NT2/D1 (cell line): ENCODE measurements around the gene TSPAN33.

Experiments used
- SUZ12 ChIP-seq: IDR thresholded peaks from 2 replicates; pipeline ENCODE4 v1.6.1; 2011; ENCODE audit not compliant: insufficient read length, insufficient read depth; ENCODE audit errors: extremely low read depth
- YY1 ChIP-seq: IDR thresholded peaks from 2 replicates; pipeline ENCODE4 v1.6.1; 2011; ENCODE audit not compliant: insufficient read length, insufficient read depth
- ZNF274 ChIP-seq: IDR thresholded peaks from 2 replicates; pipeline ENCODE4 v1.6.1; 2011; ENCODE audit warnings: mild to moderate bottlenecking, low read depth, low read length

DNA sequence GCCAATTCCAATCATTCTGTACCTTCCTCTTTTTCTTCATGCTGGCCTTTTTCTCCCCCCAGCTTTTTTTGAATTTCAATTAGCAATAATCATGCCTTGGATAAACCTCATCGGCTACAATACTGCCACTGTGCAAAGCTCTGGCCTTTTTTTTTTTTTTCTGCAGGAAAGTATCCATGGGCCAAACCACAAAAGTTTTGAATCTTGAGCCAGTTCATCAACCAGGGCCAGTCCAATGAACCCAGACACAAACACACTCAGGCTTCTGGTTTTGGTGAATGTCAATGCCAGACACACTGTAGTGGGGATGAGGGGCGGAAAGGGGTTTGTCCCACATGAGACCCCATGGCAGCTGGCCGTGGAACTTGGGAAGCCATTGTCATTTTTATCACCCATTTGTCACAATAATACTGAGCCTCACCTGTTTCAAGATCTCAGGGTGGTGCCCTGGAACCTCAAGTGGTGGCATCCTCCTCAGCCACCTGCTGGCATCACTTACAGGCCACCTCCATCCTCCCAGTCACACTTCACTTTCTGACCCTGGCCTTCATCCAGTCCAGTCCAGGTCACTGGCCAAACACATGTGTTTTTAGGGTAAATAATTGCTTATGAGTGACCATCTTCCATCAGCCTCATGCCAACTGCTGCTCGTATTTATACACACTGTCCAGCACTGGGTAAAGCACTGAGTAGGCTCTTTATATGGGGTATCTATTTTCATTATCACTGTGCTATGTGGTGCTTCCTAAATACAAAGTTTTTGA, 40.8 kb upstream of the TSPAN33 start:
- TF ChIP-seq ZNF274 (no peak), YY1 (no peak), SUZ12 (no peak)
